ENCODE results near the gene PNLIPRP3.

GRCh38 chr10:116521424-116522290, 94.0 kb downstream of the PNLIPRP3 start:
- TF ChIP-seq, protein P1, sequence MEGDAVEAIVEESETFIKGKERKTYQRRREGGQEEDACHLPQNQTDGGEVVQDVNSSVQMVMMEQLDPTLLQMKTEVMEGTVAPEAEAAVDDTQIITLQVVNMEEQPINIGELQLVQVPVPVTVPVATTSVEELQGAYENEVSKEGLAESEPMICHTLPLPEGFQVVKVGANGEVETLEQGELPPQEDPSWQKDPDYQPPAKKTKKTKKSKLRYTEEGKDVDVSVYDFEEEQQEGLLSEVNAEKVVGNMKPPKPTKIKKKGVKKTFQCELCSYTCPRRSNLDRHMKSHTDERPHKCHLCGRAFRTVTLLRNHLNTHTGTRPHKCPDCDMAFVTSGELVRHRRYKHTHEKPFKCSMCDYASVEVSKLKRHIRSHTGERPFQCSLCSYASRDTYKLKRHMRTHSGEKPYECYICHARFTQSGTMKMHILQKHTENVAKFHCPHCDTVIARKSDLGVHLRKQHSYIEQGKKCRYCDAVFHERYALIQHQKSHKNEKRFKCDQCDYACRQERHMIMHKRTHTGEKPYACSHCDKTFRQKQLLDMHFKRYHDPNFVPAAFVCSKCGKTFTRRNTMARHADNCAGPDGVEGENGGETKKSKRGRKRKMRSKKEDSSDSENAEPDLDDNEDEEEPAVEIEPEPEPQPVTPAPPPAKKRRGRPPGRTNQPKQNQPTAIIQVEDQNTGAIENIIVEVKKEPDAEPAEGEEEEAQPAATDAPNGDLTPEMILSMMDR (IDR thresholded peaks at IDR 0.05) = peak; percentile 50 to 81 (median 56)
- TF ChIP-seq POLR2A (IDR thresholded peaks at IDR 0.05) = no peak

Measured in adrenal gland (tissue), 5 donors.